H1 (cell line): ENCODE measurements around the gene RCAN2. TPM values are rescaled to one million over a fixed set of nuclear protein-coding genes. Genes with fewer than 3 reads are reported as not detected.

ENCODE experiments used
- CTCF ChIA-PET: fragments of 300-600 bp; sonication (Branson Sonifier 250); formaldehyde crosslinking; loops from one replicate; lab custom pipeline; 2021; ENCODE audit not compliant: partially characterized antibody; lab: Charles Lee
- POLR2A ChIA-PET: fragments of 300-600 bp; sonication (Branson Sonifier 250); formaldehyde crosslinking; loops from one replicate; lab custom pipeline; 2021; ENCODE audit warnings: inconsistent platforms; ENCODE audit not compliant: partially characterized antibody; lab: Charles Lee
- DNase-seq, 2 experiments: peaks; one replicate each; pipeline versions ENCODE4 v3.0.0 to v3.0.0-alpha.2; 2010 to 2022; ENCODE audit warnings: low spot score in 2 of 2, low read depth in 1 of 2, mixed read lengths in 1 of 2
- FAIRE-seq: peaks from 2 replicates; lab custom pipeline; 2011; peaks lifted over from hg19 to GRCh38; lab: Jason Lieb, UNC
- H2AFZ ChIP-seq: 2 replicates; pipeline ENCODE4 v1.8.1; 2012; ENCODE audit warnings: low read length, inconsistent platforms
- H2AK5ac ChIP-seq: 2 replicates; pipeline ENCODE4 v1.6.1; 2013; ENCODE audit warnings: low read depth, low read length
- H2BK120ac ChIP-seq: replicated peaks from 2 replicates; pipeline ENCODE3; 2013; ENCODE audit warnings: low read depth, low read length, inconsistent platforms
- H2BK12ac ChIP-seq: 2 replicates; pipeline ENCODE4 v1.6.1; 2013; ENCODE audit warnings: low read depth, low read length
- H2BK15ac ChIP-seq: 2 replicates; pipeline ENCODE4 v1.6.1; 2013; ENCODE audit warnings: low read length
- H2BK20ac ChIP-seq: 2 replicates; pipeline ENCODE4 v1.6.1; 2013; ENCODE audit warnings: low read length
- H2BK5ac ChIP-seq: 2 replicates; pipeline ENCODE4 v1.6.1; 2013; ENCODE audit warnings: low read depth, low read length
- H3K14ac ChIP-seq: 2 replicates; pipeline ENCODE4 v1.6.1; 2013; ENCODE audit warnings: inconsistent platforms; ENCODE audit not compliant: insufficient read length
- H3K18ac ChIP-seq: 2 replicates; pipeline ENCODE4 v1.6.1; 2013; ENCODE audit warnings: low read length; ENCODE audit errors: extremely low read depth
- H3K23ac ChIP-seq: 2 replicates; pipeline ENCODE4 v1.6.1; 2013; ENCODE audit warnings: inconsistent platforms; ENCODE audit not compliant: insufficient read length
- H3K23me2 ChIP-seq: 2 replicates; pipeline ENCODE4 v1.6.1; 2013; ENCODE audit warnings: low read depth, low read length
- H3K27ac ChIP-seq: 2 replicates; pipeline ENCODE4 v1.6.1; 2011; ENCODE audit warnings: low read depth, low read length, inconsistent platforms
- H3K27me3 ChIP-seq, 4 experiments: replicated peaks in 1 of 4; 1 replicate in 1 of 4; 2 replicates in 3 of 4; pipeline versions ENCODE4 v1.6.1 to v1.8.1; 2011 to 2013; ENCODE audit warnings: low read length in 3 of 4, mild to moderate bottlenecking in 3 of 4, inconsistent platforms in 2 of 4, mixed read lengths in 2 of 4, moderate library complexity in 1 of 4; ENCODE audit not compliant: control insufficient read depth in 3 of 4, insufficient read depth in 3 of 4; ENCODE audit errors: extremely low read depth in 1 of 4
- H3K36me3 ChIP-seq, 4 experiments: 2 replicates each; pipeline versions ENCODE4 v1.6.1 to v1.8.1; 2011 to 2013; ENCODE audit warnings: mild to moderate bottlenecking in 4 of 4, low read length in 3 of 4, moderate library complexity in 2 of 4, control low read depth in 1 of 4, inconsistent platforms in 1 of 4; ENCODE audit not compliant: insufficient read depth in 4 of 4, control insufficient read depth in 2 of 4
- H3K4ac ChIP-seq: replicated peaks from 2 replicates; pipeline ENCODE3; 2013; ENCODE audit warnings: low read length, low read depth, mixed read lengths, inconsistent platforms; ENCODE audit not compliant: insufficient read length
- H3K4me1 ChIP-seq, 4 experiments: replicated peaks in 1 of 4; 1 replicate in 1 of 4; 2 replicates in 3 of 4; pipeline versions ENCODE4 v1.6.1 to v1.8.1; 2011 to 2013; ENCODE audit warnings: low read length in 3 of 4, inconsistent platforms in 2 of 4, mixed read lengths in 1 of 4; ENCODE audit not compliant: insufficient read depth in 4 of 4, control insufficient read depth in 3 of 4
- H3K4me2 ChIP-seq, 2 experiments: 2 replicates each; pipeline versions ENCODE4 v1.6.1 to v1.8.1; 2011 to 2013; ENCODE audit warnings: low read depth in 2 of 2, low read length in 2 of 2, control low read depth in 1 of 2, inconsistent platforms in 1 of 2, mild to moderate bottlenecking in 1 of 2; ENCODE audit not compliant: insufficient read depth in 1 of 2
- H3K4me3 ChIP-seq, 4 experiments: fragments of 200-600, 300-600 bp in 1 of 4; sonication (generic), shearing (Covaris generic), sonication (Bioruptor Twin) in 1 of 4; 2 replicates each; pipeline versions ENCODE4 v1.5.1 to v1.8.1; 2011 to 2016; ENCODE audit warnings: low read length in 4 of 4, low read depth in 3 of 4, control low read depth in 2 of 4, inconsistent platforms in 2 of 4, mild to moderate bottlenecking in 2 of 4, mixed read lengths in 1 of 4, moderate library complexity in 1 of 4; ENCODE audit not compliant: insufficient read depth in 2 of 4; ENCODE audit errors: extremely low read depth in 1 of 4
- H3K56ac ChIP-seq: replicated peaks from 2 replicates; pipeline ENCODE3; 2013; ENCODE audit warnings: low read depth, mild to moderate bottlenecking, mixed read lengths, low read length, inconsistent platforms; ENCODE audit not compliant: insufficient read length
- H3K79me1 ChIP-seq: 2 replicates; pipeline ENCODE4 v1.6.1; 2013; ENCODE audit warnings: low read depth, low read length, control low read depth
- H3K79me2 ChIP-seq, 2 experiments: 2 replicates each; pipeline versions ENCODE4 v1.6.1 to v1.8.1; 2012 to 2013; ENCODE audit warnings: low read length in 2 of 2, mild to moderate bottlenecking in 2 of 2, inconsistent platforms in 1 of 2; ENCODE audit not compliant: insufficient read depth in 2 of 2, control insufficient read depth in 1 of 2
- H3K9ac ChIP-seq, 4 experiments: replicated peaks in 1 of 4; 1 replicate in 1 of 4; 2 replicates in 3 of 4; pipeline versions ENCODE4 v1.6.1 to v1.8.1; 2011 to 2013; ENCODE audit warnings: low read depth in 3 of 4, low read length in 3 of 4, control low read depth in 2 of 4, mild to moderate bottlenecking in 2 of 4, moderate library complexity in 2 of 4, inconsistent platforms in 1 of 4; ENCODE audit errors: extremely low read depth in 1 of 4
- H3K9me3 ChIP-seq, 2 experiments: 2 replicates each; pipeline versions ENCODE4 v1.6.1 to v1.8.1; 2012 to 2013; ENCODE audit warnings: mild to moderate bottlenecking in 2 of 2, moderate library complexity in 2 of 2, control low read depth in 1 of 2, inconsistent platforms in 1 of 2, low read depth in 1 of 2, low read length in 1 of 2, mixed read lengths in 1 of 2; ENCODE audit not compliant: insufficient read depth in 2 of 2
- H4K20me1 ChIP-seq, 2 experiments: replicated peaks in 1 of 2; 2 replicates each; pipeline versions ENCODE3 to v1.8.1; 2011 to 2013; ENCODE audit warnings: inconsistent platforms in 2 of 2, low read length in 2 of 2, mild to moderate bottlenecking in 1 of 2; ENCODE audit not compliant: insufficient read depth in 2 of 2, control insufficient read depth in 1 of 2
- H4K5ac ChIP-seq: 2 replicates; pipeline ENCODE4 v1.6.1; 2013; ENCODE audit warnings: low read length, low read depth, mixed read lengths, inconsistent platforms; ENCODE audit not compliant: insufficient read length
- H4K8ac ChIP-seq: 2 replicates; pipeline ENCODE4 v1.8.0; 2013; ENCODE audit warnings: mild to moderate bottlenecking, moderate library complexity, low read length, inconsistent platforms; ENCODE audit not compliant: insufficient read depth; ENCODE audit errors: extremely low read depth
- H4K91ac ChIP-seq: replicated peaks from 2 replicates; pipeline ENCODE3; 2013; ENCODE audit warnings: low read length, mixed read lengths, inconsistent platforms; ENCODE audit not compliant: insufficient read length
- ATF2 ChIP-seq: IDR thresholded peaks from 2 replicates; pipeline ENCODE4 v1.6.1; 2012; ENCODE audit warnings: low read length, inconsistent platforms
- FOSL1 ChIP-seq: IDR thresholded peaks from 2 replicates; pipeline ENCODE4 v1.6.1; 2011; ENCODE audit warnings: mild to moderate bottlenecking, low read depth, low read length, moderate library complexity; ENCODE audit not compliant: insufficient read depth
- POLR2AphosphoS5 ChIP-seq: IDR thresholded peaks from 2 replicates; pipeline ENCODE4 v1.6.1; 2011; ENCODE audit warnings: low read depth, low read length
- RAD21 ChIP-seq, 2 experiments: IDR thresholded peaks in 1 of 2; conservative IDR thresholded peaks in 1 of 2; 2 replicates each; pipeline ENCODE4 v1.6.1; 2011; ENCODE audit warnings: low read depth in 2 of 2, low read length in 2 of 2, improper control_type of control experiment in 1 of 2, inconsistent platforms in 1 of 2, mild to moderate bottlenecking in 1 of 2, moderate library complexity in 1 of 2
- ZNF274 ChIP-seq: IDR thresholded peaks from 2 replicates; pipeline ENCODE4 v1.7.0; 2012; ENCODE audit warnings: low read length, borderline replicate concordance; ENCODE audit errors: extremely low read depth
- WGBS, 2 experiments: shearing (Covaris generic) in 1 of 2; methylation state at CpG; one replicate each; pipeline versions ENCODE4 v1.1.6 to v1.1.7; 2013 to 2015; ENCODE audit warnings: low lambda C conversion rate in 2 of 2, mixed read lengths in 2 of 2, inconsistent platforms in 1 of 2, low coverage in 1 of 2, missing lambda C conversion rate in 1 of 2; ENCODE audit not compliant: insufficient replicate concordance in 2 of 2, insufficient coverage in 1 of 2, insufficient read length in 1 of 2; ENCODE audit errors: extremely low coverage in 1 of 2, missing lambda C conversion rate in 1 of 2; 5-methylcytosine and 5-hydroxymethylcytosine counted together
- polyA plus RNA-seq, 7 experiments: library from polyadenylated mRNA; depleted of rRNA in 3 of 7; stranded (reverse) in 5 of 7; unstranded in 2 of 7; fragments of >200 nt in 5 of 7; fragments of 200-250 nt in 2 of 7; gene quantifications; 1 replicate in 5 of 7; 2 replicates in 1 of 7; 4 replicates in 1 of 7; pipeline versions ENCODE4 v1.2.1 to v1.2.3, GENCODE V29; 2011 to 2013; ENCODE audit warnings: missing spikeins in 2 of 7, mixed read lengths in 2 of 7
- total RNA-seq: library from RNA; stranded (reverse); fragmentation: NEBNext Ultra II Directional; extraction: Animal tissue kit (Norgen Biotek cat#: 25700); gene quantifications from 2 replicates; pipeline ENCODE4 v1.2.1, GENCODE V29; 2021

RCAN2 gene
- total and polyA plus RNA-seq, 2 of the 8 experiments (the other 6 are each of a cell fraction or from before 2014, with no cell fraction given), result 5.0 to 8.5 TPM

GRCh38 chr6:46338131-46338530, 153.1 kb downstream of the RCAN2 start:
- ChIA-PET CTCF (interaction anchor here (0.6 kb wide), 1 partner anchor 164 kb away, joined by 3 read pairs; no protein-coding TSS in a partner anchor), POLR2A (no interaction called here)
- Histone ChIP-seq H3K27me3 (no peaks in the 10 kb centered on the region), H4K5ac (no peak overlapping the region), H3K4ac (no peak overlapping the region), H4K91ac (no peak overlapping the region), H3K9ac (no peak overlapping the region), H2BK5ac (no peak overlapping the region), H3K4me1 (no peaks in the 10 kb centered on the region), H4K20me1 (no peaks in the 10 kb centered on the region), H2AK5ac (no peak overlapping the region), H3K79me2 (no peaks in the 10 kb centered on the region), H3K9me3 (no peaks in the 10 kb centered on the region), H3K23ac (no peak overlapping the region), H3K36me3 (no peaks in the 10 kb centered on the region), H3K56ac (no peak overlapping the region), H2BK12ac (no peak overlapping the region), H3K14ac (no peak overlapping the region), H3K4me3 (no peak overlapping the region), H2BK15ac (no peak overlapping the region), H3K18ac (no peak overlapping the region), H3K23me2 (no peaks in the 10 kb centered on the region), H2BK20ac (no peak overlapping the region), H4K8ac (no peak overlapping the region), H2BK120ac (no peak overlapping the region), H3K79me1 (no peaks in the 10 kb centered on the region), H3K27ac (no peak overlapping the region), H2AFZ (no peak overlapping the region), H3K4me2 (no peak overlapping the region)
- FAIRE-seq (no peak), DNase-seq (no peak)
- TF ChIP-seq POLR2AphosphoS5 (no peak), ATF2 (no peak), ZNF274 (no peak), FOSL1 (no peak), RAD21 (IDR thresholded peaks at IDR 0.05 in 1 of 2, conservative IDR thresholded peaks at IDR 0.05 in 1 of 2; ENCODE audit: low read depth in 2 of 2, low read length in 2 of 2) (no peak)
- WGBS, 2 experiments, result 100% methylated on average over 2 of the region's 2 CpGs; no CpG with 5 or more reads in 1 of the 2 experiments
